Thyroid gland (tissue), 4 donors: ENCODE results near the gene TRANK1. TPM values are rescaled to one million over a fixed set of nuclear protein-coding genes. Genes with fewer than 3 reads are reported as not detected.

Source experiments
- DNase-seq, 2 donors: peaks; one replicate each; pipeline ENCODE4 v3.0.0-alpha.2; 2019
- H3K27ac ChIP-seq, 3 donors: fragments of 200-600 bp; sonication (generic); 1 replicate in 2 of 3; 2 replicates in 1 of 3; pipeline ENCODE4 v1.5.1; 2016 to 2019; ENCODE audit warnings: mild to moderate bottlenecking in 1 of 3, moderate library complexity in 1 of 3
- H3K27me3 ChIP-seq: fragments of 200-600 bp; sonication (generic); one replicate; pipeline ENCODE4 v1.5.1; 2019
- H3K36me3 ChIP-seq, 2 donors: fragments of 200-600 bp; sonication (generic); one replicate each; pipeline ENCODE4 v1.5.1; 2016 to 2019
- H3K4me1 ChIP-seq, 2 donors: fragments of 200-600 bp; sonication (generic); one replicate each; pipeline ENCODE4 v1.5.1; 2017 to 2019
- H3K4me3 ChIP-seq, 3 donors: fragments of 200-600 bp; sonication (generic); replicated peaks in 1 of 3; 1 replicate in 2 of 3; 2 replicates in 1 of 3; pipeline ENCODE4 v1.5.1; 2016; ENCODE audit warnings: mild to moderate bottlenecking in 1 of 3
- H3K9me3 ChIP-seq: fragments of 200-600 bp; sonication (generic); one replicate; pipeline ENCODE4 v1.5.1; 2017
- POLR2A ChIP-seq, 2 donors: fragments of 450-650 bp; IDR thresholded peaks; one replicate each; pipeline ENCODE4 v1.6.1; 2017; ENCODE audit warnings: antibody characterized with exemption in 2 of 2, mild to moderate bottlenecking in 2 of 2, moderate library complexity in 1 of 2
- WGBS, 2 donors: methylation state at CpG; one replicate each; pipeline ENCODE4 v1.1.5; 2017; 5-methylcytosine and 5-hydroxymethylcytosine counted together
- intact Hi-C: fragments of 100-400 bp; cut with DNase I; formaldehyde crosslinking; loops from one replicate; pipeline ENCODE4 v1.15.1; 2023
- total RNA-seq, 4 donors: library from RNA; depleted of rRNA; stranded (reverse); fragments of >200 nt; gene quantifications; one replicate each; pipeline ENCODE4 v1.2.3, GENCODE V29; 2016
- TF ChIP-seq, protein P1 (sequence below), 6 experiments: fragments of 200-600 bp in 3 of 6; fragments of 450-650 bp in 3 of 6; sonication (generic) in 3 of 6; IDR thresholded peaks; one replicate each; pipeline ENCODE4 v1.5.1; 2016 to 2019; ENCODE audit warnings: antibody characterized with exemption in 6 of 6, mild to moderate bottlenecking in 2 of 6, inconsistent platforms in 1 of 6, moderate library complexity in 1 of 6

Gene TRANK1
- total RNA-seq, 4 donors from 2014 or later: 11.7 to 26.3 (median 18.5) TPM

DNA sequence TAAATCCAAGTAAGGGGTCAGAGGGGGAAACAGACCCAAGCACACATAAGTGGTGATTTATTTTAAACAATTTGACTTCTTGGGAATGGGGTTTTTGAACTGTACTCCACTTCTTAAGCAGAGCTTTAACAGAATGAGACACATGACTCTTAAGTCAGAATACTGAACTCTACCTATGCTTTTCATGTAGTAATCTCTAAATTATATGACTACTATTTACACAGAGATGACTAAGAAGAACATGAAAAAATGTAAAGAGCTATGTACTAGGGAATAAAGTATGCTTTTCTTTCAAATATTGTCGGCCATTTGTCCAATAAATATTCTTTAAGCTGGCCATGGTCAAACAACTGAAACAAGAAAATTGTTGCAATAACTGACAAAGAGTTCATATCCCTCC is 35.2 kb downstream of the TRANK1 start:
- no peak for DNase-seq
- Histone ChIP-seq H3K27me3 (no peaks in the 10 kb centered on the region), H3K4me1 (peaks cover 9 to 23% of the 10 kb centered on the region in 2 donors), H3K9me3 (no peaks in the 10 kb centered on the region), H3K4me3 (no peak overlapping the region), H3K36me3 (no peaks in the 10 kb centered on the region), H3K27ac (no peak overlapping the region)
- 93 to 100% methylated on average over 1 of the region's 1 CpG for WGBS, 2 donors
- intact Hi-C loops: no loop called here
- TF ChIP-seq, protein P1, sequence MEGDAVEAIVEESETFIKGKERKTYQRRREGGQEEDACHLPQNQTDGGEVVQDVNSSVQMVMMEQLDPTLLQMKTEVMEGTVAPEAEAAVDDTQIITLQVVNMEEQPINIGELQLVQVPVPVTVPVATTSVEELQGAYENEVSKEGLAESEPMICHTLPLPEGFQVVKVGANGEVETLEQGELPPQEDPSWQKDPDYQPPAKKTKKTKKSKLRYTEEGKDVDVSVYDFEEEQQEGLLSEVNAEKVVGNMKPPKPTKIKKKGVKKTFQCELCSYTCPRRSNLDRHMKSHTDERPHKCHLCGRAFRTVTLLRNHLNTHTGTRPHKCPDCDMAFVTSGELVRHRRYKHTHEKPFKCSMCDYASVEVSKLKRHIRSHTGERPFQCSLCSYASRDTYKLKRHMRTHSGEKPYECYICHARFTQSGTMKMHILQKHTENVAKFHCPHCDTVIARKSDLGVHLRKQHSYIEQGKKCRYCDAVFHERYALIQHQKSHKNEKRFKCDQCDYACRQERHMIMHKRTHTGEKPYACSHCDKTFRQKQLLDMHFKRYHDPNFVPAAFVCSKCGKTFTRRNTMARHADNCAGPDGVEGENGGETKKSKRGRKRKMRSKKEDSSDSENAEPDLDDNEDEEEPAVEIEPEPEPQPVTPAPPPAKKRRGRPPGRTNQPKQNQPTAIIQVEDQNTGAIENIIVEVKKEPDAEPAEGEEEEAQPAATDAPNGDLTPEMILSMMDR (IDR thresholded peaks at IDR 0.05): no peak

DNA sequence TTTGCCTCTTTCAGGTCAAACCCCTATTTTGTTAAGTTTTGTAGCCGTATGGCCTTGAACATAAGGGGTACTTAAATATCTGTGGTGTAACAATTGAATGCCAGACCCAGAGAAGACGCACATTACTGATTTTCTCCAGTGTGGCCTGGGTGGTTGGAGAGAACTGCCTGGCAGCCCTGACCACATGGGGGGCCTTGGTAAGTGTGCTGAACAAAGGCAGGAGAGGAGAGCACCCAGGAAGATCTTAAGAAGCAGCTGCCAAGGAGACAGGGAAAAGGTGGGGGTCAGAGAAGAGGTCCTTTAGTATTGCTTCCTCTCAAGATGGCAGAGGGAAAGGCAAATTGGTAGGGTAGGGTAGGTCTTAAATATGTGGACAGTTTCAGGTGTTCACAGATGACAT is 35.7 kb downstream of the TRANK1 start:
- Histone ChIP-seq H3K27ac (peak overlapping the region in 1 of 3 donors; percentile 77), H3K4me1 (peaks cover 9 to 23% of the 10 kb centered on the region in 2 donors), H3K4me3 (no peak overlapping the region), H3K27me3 (no peaks in the 10 kb centered on the region), H3K9me3 (no peaks in the 10 kb centered on the region), H3K36me3 (no peaks in the 10 kb centered on the region)
- WGBS, 2 donors: 98 to 100% methylated on average over 2 of the region's 2 CpGs
- no peak for TF ChIP-seq POLR2A (IDR thresholded peaks at IDR 0.05)
- TF ChIP-seq, protein P1 (IDR thresholded peaks at IDR 0.05): no peak
- DNase-seq: no peak
- intact Hi-C loops: no loop called here

DNA sequence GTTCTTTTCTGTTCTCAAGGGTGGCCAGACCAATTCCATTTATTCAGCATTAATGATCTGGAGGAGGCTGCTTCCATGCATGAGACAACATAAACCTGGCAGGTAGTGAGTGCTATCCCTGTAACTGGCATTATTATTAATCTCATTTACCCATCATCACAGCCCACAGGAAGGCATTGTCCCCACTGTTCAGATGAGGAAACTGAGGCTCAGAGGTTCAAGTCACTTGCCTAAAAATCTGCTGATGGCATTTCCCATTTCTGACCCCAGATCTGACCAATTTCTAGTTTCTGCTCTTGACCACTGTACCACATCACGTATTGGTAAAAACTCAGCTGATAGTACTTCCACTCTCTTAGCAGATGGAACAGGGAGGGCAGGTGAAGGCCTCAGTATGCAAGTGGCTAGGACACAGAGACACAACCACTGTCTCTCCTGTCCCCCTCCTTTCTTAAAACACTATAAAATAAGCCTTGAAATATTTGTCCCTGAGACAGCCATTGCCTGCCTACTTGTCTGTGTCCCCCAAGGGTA is 36.1 kb downstream of the TRANK1 start:
- H3K4me1 ChIP-seq: peaks cover 9 to 23% of the 10 kb centered on the region in 2 donors
- intact Hi-C loops: no loop called here

GRCh38 chr3:36907911-36908646 is 36.8 kb downstream of the TRANK1 start:
- Histone ChIP-seq H3K36me3 (no peaks in the 10 kb centered on the region), H3K27me3 (no peaks in the 10 kb centered on the region), H3K4me3 (peak overlapping the region in 2 of 3 donors; percentile 2 to 27), H3K9me3 (no peaks in the 10 kb centered on the region), H3K27ac (peak overlapping the region; percentile 48 to 77 (median 68)), H3K4me1 (peaks cover 9 to 23% of the 10 kb centered on the region in 2 donors)
- peak; percentile 57 to 63 for DNase-seq
- WGBS, 2 donors: 41 to 48% methylated on average over 15 of the region's 15 CpGs
- intact Hi-C loops: no loop called here
- TF ChIP-seq, protein P1 (IDR thresholded peaks at IDR 0.05): no peak
- TF ChIP-seq POLR2A (IDR thresholded peaks at IDR 0.05): peak in 1 of 2 donors; percentile 32

More for the DNA sequence above, 36.1 kb downstream of the TRANK1 start:
- H3K9me3 ChIP-seq: no peaks in the 10 kb centered on the region
- TF ChIP-seq, protein P1 (IDR thresholded peaks at IDR 0.05): no peak
- TF ChIP-seq POLR2A (IDR thresholded peaks at IDR 0.05): no peak
- H3K27ac ChIP-seq: peak overlapping the region; percentile 48 to 77 (median 68)
- DNase-seq: no peak
- 81 to 92% methylated on average over 1 of the region's 1 CpG for WGBS, 2 donors
- H3K4me3 ChIP-seq: peak overlapping the region in 1 of 3 donors; percentile 27
- no peaks in the 10 kb centered on the region for H3K36me3 ChIP-seq
- H3K27me3 ChIP-seq: no peaks in the 10 kb centered on the region

DNA sequence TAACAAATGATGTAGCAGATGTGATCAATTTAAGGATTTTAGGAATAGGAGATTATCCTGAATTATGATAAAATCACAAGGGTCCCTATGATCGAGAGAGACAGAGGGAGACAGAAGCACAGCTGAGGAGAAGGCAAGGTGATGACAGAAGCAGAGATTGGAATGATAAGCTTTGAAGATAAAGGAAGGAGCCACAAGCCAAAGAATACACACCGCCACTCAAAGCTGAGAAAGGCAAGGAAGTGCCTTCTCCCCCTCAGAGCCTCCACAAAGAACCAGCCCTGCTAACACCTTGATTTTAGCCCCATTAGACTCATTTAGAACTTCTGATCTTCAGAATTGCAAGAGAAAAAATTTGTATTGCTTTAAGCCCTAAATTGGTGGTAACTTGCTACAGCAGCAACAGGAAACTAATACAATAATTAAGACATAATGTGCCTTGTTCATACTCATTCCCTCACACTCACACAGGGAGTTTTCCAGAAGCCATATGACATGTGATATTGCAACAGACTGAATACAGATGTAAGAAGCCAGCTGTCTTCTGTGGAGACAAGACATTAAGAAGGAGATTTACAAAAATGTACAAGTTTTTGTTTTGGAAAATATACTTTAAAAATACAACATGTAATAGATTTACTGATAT is 38.2 kb downstream of the TRANK1 start:
- no peak overlapping the region for H3K4me3 ChIP-seq
- peaks cover 0 to 12% of the 10 kb centered on the region in 2 donors for H3K4me1 ChIP-seq
- no peak for DNase-seq
- no peak overlapping the region for H3K27ac ChIP-seq
- no peaks in the 10 kb centered on the region for H3K9me3 ChIP-seq
- no peaks in the 10 kb centered on the region for H3K27me3 ChIP-seq
- intact Hi-C loops: no loop called here
- TF ChIP-seq, protein P1 (IDR thresholded peaks at IDR 0.05): no peak
- no peak for TF ChIP-seq POLR2A (IDR thresholded peaks at IDR 0.05)
- no peaks in the 10 kb centered on the region for H3K36me3 ChIP-seq
- 77 to 85% methylated on average over 2 of the region's 2 CpGs for WGBS, 2 donors
